IMR-90 (cell line): Measurements from ENCODE around the gene SRSF12. TPM values are rescaled to one million over a fixed set of nuclear protein-coding genes. Genes with fewer than 3 reads are reported as not detected.

Experiments
- ATAC-seq: fragments of 200-7000 bp; cut with Tn5 transposase; 2 replicates; pipeline ENCODE4 v1.9.1; 2020; ENCODE audit warnings: low read depth, mild to moderate bottlenecking, moderate library complexity
- BruUV-seq: library from RNA; stranded (reverse); fragments of 400-500 nt; replicated peaks from 2 replicates; lab custom pipeline; 2021; lab: Mats Ljungman, UMichigan
- CTCF ChIA-PET: fragments of 300-600 bp; formaldehyde crosslinking; extraction: SDS; loops from one replicate; lab custom pipeline; 2021; ENCODE audit warnings: antibody characterized with exemption; lab: Yijun Ruan, JAX
- POLR2A ChIA-PET: fragments of 300-600 bp; sonication (Branson Sonifier 250); formaldehyde crosslinking; loops from one replicate; lab custom pipeline; 2022; ENCODE audit warnings: antibody characterized with exemption; ENCODE audit not compliant: unreplicated experiment; lab: Charles Lee
- DNase-seq: peaks from one replicate; pipeline ENCODE4 v3.0.0; 2013
- H2AFZ ChIP-seq: replicated peaks from 2 replicates; pipeline ENCODE3; 2013; ENCODE audit warnings: low read length, mild to moderate bottlenecking; ENCODE audit not compliant: poor library complexity
- H2AK5ac ChIP-seq: 2 replicates; pipeline ENCODE4 v1.6.1; 2013; ENCODE audit warnings: low read depth, low read length, inconsistent platforms
- H2AK9ac ChIP-seq: replicated peaks from 2 replicates; pipeline ENCODE3; 2013; ENCODE audit warnings: mild to moderate bottlenecking, low read depth, low read length, moderate library complexity; ENCODE audit not compliant: poor library complexity
- H2BK120ac ChIP-seq: 2 replicates; pipeline ENCODE4 v1.6.1; 2013; ENCODE audit warnings: low read depth, low read length, inconsistent platforms
- H2BK15ac ChIP-seq: 3 replicates; pipeline ENCODE4 v1.6.1; 2013; ENCODE audit warnings: low read depth, low read length, inconsistent platforms
- H2BK20ac ChIP-seq: 2 replicates; pipeline ENCODE4 v1.6.1; 2013; ENCODE audit warnings: low read depth, mild to moderate bottlenecking, inconsistent platforms, low read length, moderate library complexity
- H2BK5ac ChIP-seq: 2 replicates; pipeline ENCODE4 v1.6.1; 2013; ENCODE audit warnings: mild to moderate bottlenecking, low read depth, low read length, inconsistent platforms; ENCODE audit not compliant: poor library complexity, severe bottlenecking
- H3K14ac ChIP-seq: replicated peaks from 2 replicates; pipeline ENCODE4 v1.6.1; 2013; ENCODE audit warnings: low read depth, low read length, inconsistent platforms
- H3K18ac ChIP-seq: 2 replicates; pipeline ENCODE4 v1.6.1; 2013; ENCODE audit warnings: low read depth, low read length, control low read depth
- H3K23ac ChIP-seq: 2 replicates; pipeline ENCODE4 v1.6.1; 2013; ENCODE audit warnings: low read depth, low read length, inconsistent platforms
- H3K27ac ChIP-seq: 2 replicates; pipeline ENCODE4 v1.5.1; 2013; ENCODE audit warnings: mild to moderate bottlenecking, control low read depth, low read length; ENCODE audit not compliant: insufficient read depth
- H3K27me3 ChIP-seq: 2 replicates; pipeline ENCODE4 v1.6.1; 2013; ENCODE audit warnings: low read length; ENCODE audit not compliant: control insufficient read depth, insufficient read depth
- H3K36me3 ChIP-seq: 2 replicates; pipeline ENCODE4 v1.6.1; 2013; ENCODE audit warnings: low read length, mixed read lengths; ENCODE audit not compliant: control insufficient read depth, insufficient read depth
- H3K4ac ChIP-seq: 2 replicates; pipeline ENCODE4 v1.6.1; 2013; ENCODE audit warnings: low read depth, low read length, inconsistent platforms
- H3K4me1 ChIP-seq: 2 replicates; pipeline ENCODE4 v1.6.1; 2013; ENCODE audit warnings: low read length, mixed read lengths; ENCODE audit not compliant: control insufficient read depth, insufficient read depth
- H3K4me2 ChIP-seq: 2 replicates; pipeline ENCODE4 v1.6.1; 2013; ENCODE audit warnings: low read depth, mild to moderate bottlenecking, control low read depth, low read length, moderate library complexity
- H3K4me3 ChIP-seq: 2 replicates; pipeline ENCODE4 v1.5.1; 2013; ENCODE audit warnings: low read depth, mild to moderate bottlenecking, control low read depth, low read length, moderate library complexity; ENCODE audit not compliant: insufficient read depth
- H3K56ac ChIP-seq: 2 replicates; pipeline ENCODE4 v1.6.1; 2013; ENCODE audit warnings: low read length, inconsistent platforms; ENCODE audit not compliant: insufficient read depth; ENCODE audit errors: extremely low read depth
- H3K79me1 ChIP-seq, 2 experiments: 2 replicates each; pipeline ENCODE4 v1.6.1; 2013; ENCODE audit warnings: low read length in 2 of 2, inconsistent platforms in 1 of 2, low read depth in 1 of 2
- H3K9ac ChIP-seq: 2 replicates; pipeline ENCODE4 v1.6.1; 2013; ENCODE audit warnings: low read depth, low read length, control low read depth
- H3K9me1 ChIP-seq: 2 replicates; pipeline ENCODE4 v1.6.1; 2013; ENCODE audit warnings: low read length, inconsistent platforms; ENCODE audit not compliant: insufficient read depth
- H3K9me3 ChIP-seq: 2 replicates; pipeline ENCODE4 v1.6.1; 2013; ENCODE audit warnings: low read length; ENCODE audit not compliant: control insufficient read depth, insufficient read depth
- H4K20me1 ChIP-seq: 2 replicates; pipeline ENCODE4 v1.6.1; 2013; ENCODE audit warnings: low read length, inconsistent platforms; ENCODE audit not compliant: insufficient read depth
- H4K5ac ChIP-seq: 2 replicates; pipeline ENCODE4 v1.6.1; 2013; ENCODE audit warnings: mild to moderate bottlenecking, low read depth, low read length, control low read depth
- H4K8ac ChIP-seq, 2 experiments: 2 replicates each; pipeline ENCODE4 v1.6.1; 2013; ENCODE audit warnings: low read depth in 2 of 2, low read length in 2 of 2, control low read depth in 1 of 2, inconsistent platforms in 1 of 2
- H4K91ac ChIP-seq: 2 replicates; pipeline ENCODE4 v1.6.1; 2013; ENCODE audit warnings: low read depth, low read length, inconsistent platforms; ENCODE audit not compliant: insufficient read depth
- CHD1 ChIP-seq: IDR thresholded peaks from 2 replicates; pipeline ENCODE4 v1.6.1; 2012; ENCODE audit warnings: low read depth, low read length, improper control_type of control experiment
- MAZ ChIP-seq: IDR thresholded peaks from 2 replicates; pipeline ENCODE4 v1.6.1; 2012; ENCODE audit warnings: low read depth, mild to moderate bottlenecking, low read length, improper control_type of control experiment, moderate library complexity, borderline replicate concordance
- SMC3 ChIP-seq: fragments of 150-350 bp; IDR thresholded peaks from 2 replicates; pipeline ENCODE4 v1.6.1; 2016; ENCODE audit warnings: low read depth, mild to moderate bottlenecking, antibody characterized with exemption, low read length, moderate library complexity
- WGBS, 2 experiments: methylation state at CpG; one replicate each; pipeline versions ENCODE4 v1.1.5 to v1.1.7; 2013; ENCODE audit warnings: missing lambda C conversion rate in 2 of 2; ENCODE audit not compliant: insufficient read length in 1 of 2; ENCODE audit errors: extremely low coverage in 2 of 2; 5-methylcytosine and 5-hydroxymethylcytosine counted together
- dilution Hi-C: fragments of 300-500 bp; cut with HindIII; formaldehyde crosslinking; loops from one replicate; pipeline ENCODE4 v1.14.3; 2018; ENCODE audit warnings: low sequenced_read_pairs; ENCODE audit not compliant: unreplicated experiment
- in situ Hi-C: fragments of 300-500 bp; cut with MboI; formaldehyde crosslinking; loops from 3 replicates; pipeline ENCODE4 v1.14.3; 2019; ENCODE audit warnings: low sequenced_read_pairs, inconsistent platforms, mixed read lengths
- intact Hi-C: fragments of 100-400 bp; cut with micrococcal nuclease; formaldehyde crosslinking; loops from 2 replicates; pipeline ENCODE4 v1.10.0; 2022
- polyA plus RNA-seq, 3 experiments: library from polyadenylated mRNA; depleted of rRNA; stranded (reverse); fragments of >200 nt; gene quantifications; 2 replicates each; pipeline ENCODE4 v1.2.3, GENCODE V29; 2012; ENCODE audit warnings: low replicate concordance in 1 of 3
- total RNA-seq: library from RNA; depleted of rRNA; stranded (reverse); fragments of >200 nt; gene quantifications from 2 replicates; pipeline ENCODE4 v1.2.3, GENCODE V29; 2012

Gene SRSF12
- total and polyA plus RNA-seq, 2 of the 4 experiments (the other 2 are of a cell fraction) = 0.21 to 0.36 TPM

DNA sequence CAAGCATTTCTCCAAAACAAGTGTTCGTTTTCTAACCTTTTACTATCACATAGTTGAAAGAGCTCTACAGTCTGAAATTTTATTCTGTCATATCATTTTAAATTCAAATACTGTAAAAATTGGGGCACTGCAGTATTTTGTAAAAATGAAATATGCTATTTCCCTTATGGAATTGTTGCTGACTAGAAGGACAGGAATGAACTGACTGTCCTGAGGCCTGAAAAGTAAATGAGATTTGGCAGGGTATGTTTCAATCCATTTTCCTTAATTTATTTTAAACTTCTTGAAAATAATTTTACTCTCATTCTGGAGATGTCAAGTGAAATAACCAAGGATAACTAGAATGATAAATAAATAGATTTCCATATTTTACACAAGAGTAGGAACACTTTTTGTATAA is 49.2 kb downstream of the SRSF12 start:
- intact Hi-C loops = no loop called here
- no peak overlapping the region for H3K23ac ChIP-seq
- H3K4ac ChIP-seq = no peak overlapping the region
- H3K14ac ChIP-seq = no peak overlapping the region
- ChIA-PET POLR2A (no interaction called here), CTCF (no interaction called here)
- no peak overlapping the region for H4K8ac ChIP-seq
- no TSS peak for BruUV-seq
- no peak overlapping the region for H2BK5ac ChIP-seq
- no peaks in the 10 kb centered on the region for H3K4me1 ChIP-seq
- DNase-seq (no peak), ATAC-seq (no peak)
- H2BK20ac ChIP-seq = no peak overlapping the region
- H3K4me2 ChIP-seq = no peak overlapping the region
- no peaks in the 10 kb centered on the region for H4K20me1 ChIP-seq
- H3K56ac ChIP-seq = no peak overlapping the region
- no peaks in the 10 kb centered on the region for H3K36me3 ChIP-seq
- no peaks in the 10 kb centered on the region for H3K9me3 ChIP-seq
- no peak overlapping the region for H2AK5ac ChIP-seq
- H3K18ac ChIP-seq = no peak overlapping the region
- no peak overlapping the region for H2BK120ac ChIP-seq
- H3K27ac ChIP-seq = no peak overlapping the region
- H3K9ac ChIP-seq = no peak overlapping the region
- H3K4me3 ChIP-seq = no peak overlapping the region
- no CpG with 5 or more reads among the region's 1 CpG for WGBS, 2 experiments
- no peaks in the 10 kb centered on the region for H3K9me1 ChIP-seq
- H2AK9ac ChIP-seq = no peak overlapping the region
- peaks cover 13% of the 10 kb centered on the region for H3K27me3 ChIP-seq
- no peak overlapping the region for H4K5ac ChIP-seq
- H2AFZ ChIP-seq = no peak overlapping the region
- TF ChIP-seq MAZ = no peak
- TF ChIP-seq SMC3 = no peak
- TF ChIP-seq CHD1 = no peak
- H2BK15ac ChIP-seq = no peak overlapping the region
- dilution Hi-C loops = no loop called here
- no peak overlapping the region for H4K91ac ChIP-seq
- in situ Hi-C loops = no loop called here
- no peaks in the 10 kb centered on the region for H3K79me1 ChIP-seq
